Naive thymus-derived CD4-positive, alpha-beta T cell (primary cell): ENCODE results near the gene LDLRAD4. TPM values are rescaled to one million over a fixed set of nuclear protein-coding genes. Genes with fewer than 3 reads are reported as not detected.

Source experiments
- ATAC-seq: fragments of 150-1000 bp; cut with Tn5 transposase; 2 replicates; pipeline ENCODE4 v1.10.0; 2021; ENCODE audit warnings: mild to moderate bottlenecking, moderate library complexity
- CTCF ChIA-PET: fragments of 350-600 bp; sonication (Branson Sonifier 250); formaldehyde crosslinking; loops from one replicate; lab custom pipeline; 2021; ENCODE audit warnings: antibody characterized with exemption; lab: Charles Lee
- POLR2A ChIA-PET: fragments of 350-600 bp; sonication (Branson Sonifier 250); formaldehyde crosslinking; loops from one replicate; lab custom pipeline; 2021; ENCODE audit warnings: antibody characterized with exemption, inconsistent platforms; lab: Charles Lee
- DNase-seq, 9 donors: peaks; one replicate each; pipeline versions ENCODE4 v3.0.0 to v3.0.0-alpha.2; 2020 to 2022; ENCODE audit warnings: mixed read lengths in 1 of 9
- H3K27ac ChIP-seq: one replicate; pipeline ENCODE4 v1.7.0; 2013; ENCODE audit warnings: mild to moderate bottlenecking, low read depth, low read length, moderate library complexity
- H3K27me3 ChIP-seq, 2 donors: one replicate each; pipeline ENCODE4 v1.7.0; 2013; ENCODE audit warnings: low read length in 2 of 2, mild to moderate bottlenecking in 2 of 2, moderate library complexity in 2 of 2; ENCODE audit not compliant: control insufficient read depth in 2 of 2, insufficient read depth in 2 of 2
- H3K36me3 ChIP-seq, 3 experiments: 1 replicate in 2 of 3; 2 replicates in 1 of 3; pipeline ENCODE4 v1.7.0; 2013; ENCODE audit warnings: low read length in 3 of 3, mild to moderate bottlenecking in 3 of 3, moderate library complexity in 1 of 3; ENCODE audit not compliant: insufficient read depth in 3 of 3, control insufficient read depth in 2 of 3
- H3K4me1 ChIP-seq, 2 donors: one replicate each; pipeline ENCODE4 v1.7.0; 2013; ENCODE audit warnings: low read length in 2 of 2, mild to moderate bottlenecking in 2 of 2, moderate library complexity in 1 of 2; ENCODE audit not compliant: control insufficient read depth in 2 of 2, insufficient read depth in 2 of 2
- H3K4me3 ChIP-seq: 2 replicates; pipeline ENCODE4 v1.7.0; 2013; ENCODE audit warnings: mild to moderate bottlenecking, low read length
- H3K9me3 ChIP-seq, 3 experiments: 1 replicate in 2 of 3; 2 replicates in 1 of 3; pipeline ENCODE4 v1.7.0; 2013; ENCODE audit warnings: low read length in 3 of 3; ENCODE audit not compliant: control insufficient read depth in 2 of 3
- H3K27ac Mint-ChIP-seq, 9 donors: one replicate each; pipeline ENCODE4 v1.8.0; 2020 to 2022; ENCODE audit warnings: mixed read lengths in 9 of 9, mild to moderate bottlenecking in 8 of 9, moderate library complexity in 5 of 9, inconsistent platforms in 2 of 9
- H3K27me3 Mint-ChIP-seq, 5 donors: one replicate each; pipeline ENCODE4 v1.8.0; 2021 to 2022; ENCODE audit warnings: mixed read lengths in 5 of 5, mild to moderate bottlenecking in 1 of 5
- H3K36me3 Mint-ChIP-seq, 5 donors: one replicate each; pipeline ENCODE4 v1.8.0; 2020 to 2022; ENCODE audit warnings: mixed read lengths in 5 of 5, mild to moderate bottlenecking in 3 of 5, inconsistent platforms in 1 of 5
- H3K4me1 Mint-ChIP-seq, 7 donors: one replicate each; pipeline ENCODE4 v1.8.0; 2020 to 2022; ENCODE audit warnings: mixed read lengths in 7 of 7, mild to moderate bottlenecking in 3 of 7, inconsistent platforms in 1 of 7
- H3K4me3 Mint-ChIP-seq, 10 donors: one replicate each; pipeline ENCODE4 v1.8.0; 2020 to 2022; ENCODE audit warnings: mild to moderate bottlenecking in 10 of 10, mixed read lengths in 10 of 10, moderate library complexity in 6 of 10, inconsistent platforms in 2 of 10
- H3K9me3 Mint-ChIP-seq, 11 donors: one replicate each; pipeline ENCODE4 v1.8.0; 2020 to 2022; ENCODE audit warnings: mixed read lengths in 11 of 11, mild to moderate bottlenecking in 4 of 11, inconsistent platforms in 1 of 11, moderate library complexity in 1 of 11
- intact Hi-C, 2 donors: fragments of 100-400 bp; cut with micrococcal nuclease; formaldehyde crosslinking; loops; one replicate each; pipeline ENCODE4 v1.15.1; 2023
- polyA plus RNA-seq, 2 donors: library from polyadenylated mRNA; unstranded; fragments of 300-500 nt; fragmentation: Illumina TruSeq; gene quantifications; one replicate each; pipeline ENCODE4 v1.2.3, GENCODE V29; 2021
- total RNA-seq, 6 experiments: library from RNA in 5 of 6; stranded (reverse) in 5 of 6; gene quantifications; 1 replicate in 5 of 6; 2 replicates in 1 of 6; pipeline ENCODE4 v1.2.3 and lab custom pipeline; 2021 to 2026

The LDLRAD4 gene
- total and polyA plus RNA-seq, 7 experiments from 2014 or later = 13.0 to 84.3 (median 53.7) TPM

DNA sequence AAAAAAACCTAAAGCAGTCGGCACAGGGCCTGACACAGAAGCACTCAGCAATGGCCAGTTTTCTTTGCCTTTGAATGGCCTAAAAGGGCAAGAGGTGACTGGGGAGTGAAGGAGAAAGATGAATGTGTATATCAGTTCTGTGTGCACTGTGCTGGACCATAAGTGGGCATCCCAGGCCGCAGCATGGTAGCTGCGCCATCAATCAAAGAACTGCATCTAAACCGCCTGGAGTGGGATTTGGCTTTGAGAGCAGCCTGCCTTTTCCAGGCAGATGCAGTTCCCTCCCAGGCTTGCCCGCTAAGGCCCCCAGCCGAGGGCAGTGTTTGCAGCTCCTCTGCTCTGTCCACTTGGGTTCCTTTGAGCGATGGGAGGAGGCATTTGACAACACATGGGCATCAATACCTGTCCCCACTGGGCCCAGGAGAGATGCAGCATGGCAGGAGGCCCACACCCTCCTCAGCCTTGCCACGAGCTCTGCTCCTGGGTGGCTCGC, 363.7 kb downstream of the LDLRAD4 start:
- Mint-ChIP-seq H3K27ac (no peak overlapping the region), H3K9me3 (no peaks in the 10 kb centered on the region), H3K36me3 (peaks cover 9 to 35% (median 10%) of the 10 kb centered on the region in 5 donors), H3K4me1 (peaks cover 38 to 65% (median 49%) of the 10 kb centered on the region in 7 donors), H3K27me3 (no peaks in the 10 kb centered on the region), H3K4me3 (no peak overlapping the region)
- intact Hi-C loops = no loop called here
- Histone ChIP-seq H3K9me3 (no peaks in the 10 kb centered on the region), H3K4me3 (no peak overlapping the region), H3K4me1 (peaks cover 5 to 9% of the 10 kb centered on the region in 2 donors), H3K27ac (no peak overlapping the region), H3K27me3 (no peaks in the 10 kb centered on the region), H3K36me3 (peaks cover 0 to 13% (median 0%) of the 10 kb centered on the region in 3 experiments)
- ChIA-PET POLR2A (no interaction called here), CTCF (no interaction called here)
- no peak for ATAC-seq
- no peak for DNase-seq

DNA sequence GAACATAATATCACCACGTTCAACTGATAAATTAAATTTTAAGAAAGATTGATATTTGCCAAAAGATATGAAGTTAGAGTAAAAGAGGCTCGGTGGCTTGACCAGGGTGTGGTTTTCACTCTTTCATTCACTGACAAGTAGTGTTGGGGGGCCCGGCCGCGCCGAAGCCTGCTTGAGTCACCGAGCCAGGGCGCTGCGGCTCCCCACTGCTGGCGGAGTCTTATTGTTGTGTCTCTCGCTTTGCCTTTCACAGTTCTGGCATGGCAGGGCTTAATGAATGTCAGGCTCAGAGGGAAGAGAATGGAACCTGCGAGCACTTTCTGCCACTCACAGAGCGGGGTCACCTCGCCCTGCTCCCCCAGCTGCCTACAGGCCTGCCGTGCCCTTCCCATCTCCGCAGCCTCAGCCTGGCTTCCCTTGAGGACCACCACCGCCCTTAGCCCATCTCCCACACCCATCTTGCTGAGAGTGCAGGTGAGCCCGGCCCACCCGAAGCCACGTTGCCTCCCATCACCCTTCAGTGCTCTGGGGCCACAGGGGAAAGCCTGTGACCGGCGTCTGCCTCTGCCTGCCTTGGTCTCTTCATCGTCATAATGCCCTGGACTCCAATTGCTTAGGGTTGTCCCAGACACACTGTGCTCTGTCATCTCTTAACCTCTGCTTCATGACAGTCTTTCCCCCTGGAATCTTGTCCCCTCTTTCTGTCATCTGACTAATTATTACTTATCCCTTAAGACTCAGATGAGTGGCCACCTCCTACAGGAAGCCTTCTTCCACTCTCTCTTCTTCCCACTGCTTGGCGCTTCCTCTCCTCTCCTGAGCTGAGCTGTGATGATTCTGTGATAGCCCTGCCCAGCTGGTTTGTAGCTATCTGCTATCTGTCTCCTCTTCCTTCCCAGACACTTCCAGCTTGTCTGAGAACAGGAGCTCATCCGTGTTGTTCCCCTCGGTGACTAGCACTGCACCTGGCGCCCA, 365.3 kb downstream of the LDLRAD4 start:
- Histone ChIP-seq H3K27ac (no peak overlapping the region), H3K4me1 (peaks cover 0 to 5% of the 10 kb centered on the region in 2 donors), H3K9me3 (no peaks in the 10 kb centered on the region), H3K4me3 (no peak overlapping the region), H3K36me3 (peaks cover 0 to 13% (median 0%) of the 10 kb centered on the region in 3 experiments), H3K27me3 (no peaks in the 10 kb centered on the region)
- POLR2A ChIA-PET = no interaction called here
- no peak for ATAC-seq
- Mint-ChIP-seq H3K27ac (peak overlapping the region in 1 of 9 donors; percentile 76), H3K9me3 (no peaks in the 10 kb centered on the region), H3K36me3 (peaks cover 9 to 45% (median 16%) of the 10 kb centered on the region in 5 donors), H3K4me1 (peaks cover 28 to 63% (median 43%) of the 10 kb centered on the region in 7 donors), H3K4me3 (no peak overlapping the region), H3K27me3 (no peaks in the 10 kb centered on the region)
- no peak for DNase-seq
- CTCF ChIA-PET = no interaction called here
- intact Hi-C loops = no loop called here

DNA sequence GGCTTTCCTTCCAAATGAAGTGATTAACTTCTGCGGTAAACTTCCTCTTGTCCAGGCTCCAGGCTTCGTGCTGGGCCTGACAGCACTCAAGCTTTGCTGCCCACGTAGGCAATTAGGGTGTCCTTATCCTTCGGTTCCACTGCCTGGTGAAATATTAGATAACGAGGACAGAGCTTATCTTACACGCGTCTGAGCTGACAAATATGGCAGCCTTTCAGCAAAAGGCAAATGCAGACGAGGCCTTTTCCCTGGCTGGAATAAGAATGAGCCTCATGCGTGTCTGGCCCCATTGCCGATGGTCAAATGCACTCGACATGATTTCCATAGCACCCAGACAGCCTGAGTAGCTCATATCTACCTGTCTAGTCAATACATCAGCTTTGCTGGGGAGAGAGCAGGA, 366.3 kb downstream of the LDLRAD4 start:
- Mint-ChIP-seq H3K27ac (peak overlapping the region in 2 of 9 donors; percentile 17 to 24), H3K36me3 (peaks cover 9 to 49% (median 18%) of the 10 kb centered on the region in 5 donors), H3K27me3 (no peaks in the 10 kb centered on the region), H3K4me1 (peaks cover 26 to 61% (median 45%) of the 10 kb centered on the region in 7 donors), H3K9me3 (peaks cover 0 to under 1% (median 0%) of the 10 kb centered on the region in 11 donors), H3K4me3 (no peak overlapping the region)
- no peak for ATAC-seq
- H3K27ac ChIP-seq = no peak overlapping the region
- H3K36me3 ChIP-seq = peaks cover 0 to 13% (median 0%) of the 10 kb centered on the region in 3 experiments
- H3K4me1 ChIP-seq = no peaks in the 10 kb centered on the region
- no peak for DNase-seq
- POLR2A ChIA-PET = no interaction called here
- no peaks in the 10 kb centered on the region for H3K9me3 ChIP-seq
- intact Hi-C loops = no loop called here
- H3K27me3 ChIP-seq = no peaks in the 10 kb centered on the region
- CTCF ChIA-PET = no interaction called here
- no peak overlapping the region for H3K4me3 ChIP-seq

DNA sequence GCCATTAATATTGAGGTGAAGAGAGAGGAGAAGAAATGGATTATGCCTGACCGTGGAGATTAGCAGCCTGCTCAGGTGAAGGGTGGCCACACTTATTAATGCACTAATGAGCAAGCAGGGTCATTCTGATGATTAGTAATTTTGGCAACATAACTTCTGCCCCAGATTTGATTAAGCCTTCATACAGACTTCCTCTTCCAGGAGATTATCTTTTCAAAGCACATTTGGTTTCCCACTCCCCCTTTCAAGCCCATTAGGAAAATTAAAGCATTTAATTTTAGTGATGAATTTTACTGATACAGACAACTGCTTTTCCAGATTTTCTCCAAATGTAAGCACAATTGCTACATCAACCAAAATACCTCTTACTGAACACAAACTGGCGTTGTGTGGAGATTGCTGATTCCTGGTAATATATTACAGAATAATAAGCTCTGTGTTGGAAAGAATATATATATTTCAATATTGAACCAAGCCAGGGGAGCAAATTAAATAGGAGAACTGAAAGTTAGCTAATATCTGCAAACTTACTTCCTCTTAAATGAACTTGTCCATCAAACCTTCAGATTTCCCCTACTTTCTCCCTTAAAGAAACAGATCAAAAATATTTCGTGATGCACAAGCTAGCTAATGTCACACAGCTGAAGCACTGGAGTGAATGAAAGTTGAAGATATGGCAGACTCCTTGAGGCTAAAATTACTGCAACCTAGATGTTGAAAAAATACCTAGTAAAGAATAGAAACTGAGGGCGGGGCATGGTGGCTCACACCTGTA, 367.0 kb downstream of the LDLRAD4 start:
- ChIA-PET CTCF (interaction anchor here (0.6 kb wide), 1 partner anchor 440 kb away, joined by 5 read pairs; no protein-coding TSS in a partner anchor), POLR2A (no interaction called here)
- Histone ChIP-seq H3K4me1 (no peaks in the 10 kb centered on the region), H3K36me3 (peaks cover 0 to 13% (median 0%) of the 10 kb centered on the region in 3 experiments), H3K9me3 (no peaks in the 10 kb centered on the region), H3K27me3 (no peaks in the 10 kb centered on the region), H3K27ac (no peak overlapping the region), H3K4me3 (no peak overlapping the region)
- Mint-ChIP-seq H3K4me1 (peaks cover 29 to 62% (median 49%) of the 10 kb centered on the region in 7 donors), H3K9me3 (peaks cover 0 to 4% (median 0%) of the 10 kb centered on the region in 11 donors), H3K36me3 (peaks cover 9 to 50% (median 18%) of the 10 kb centered on the region in 5 donors), H3K27me3 (no peaks in the 10 kb centered on the region), H3K4me3 (no peak overlapping the region), H3K27ac (peak overlapping the region in 2 of 9 donors; percentile 17 to 52)
- intact Hi-C loops = no loop called here
- ATAC-seq = peak; percentile 48
- no peak for DNase-seq

DNA sequence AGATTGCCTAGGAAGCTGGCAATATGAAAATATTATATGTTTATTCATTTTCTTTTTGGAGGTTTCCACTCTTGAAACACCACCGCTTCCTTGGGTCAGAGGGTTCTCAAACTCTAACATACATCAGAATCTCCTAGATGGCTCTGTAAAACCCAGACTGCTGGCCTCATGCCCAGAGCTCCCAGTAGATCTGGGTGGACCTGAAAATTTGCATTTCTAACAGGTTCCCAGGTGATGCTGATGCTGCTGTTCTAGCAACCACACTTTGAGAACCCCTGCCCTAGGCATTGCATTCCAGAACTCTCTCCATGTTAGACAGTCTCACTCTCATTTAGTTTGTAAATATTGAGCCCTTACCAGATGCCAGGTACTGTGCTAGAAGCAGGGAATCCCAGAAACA, 368.4 kb downstream of the LDLRAD4 start:
- Mint-ChIP-seq H3K4me1 (peaks cover 35 to 66% (median 58%) of the 10 kb centered on the region in 7 donors), H3K27ac (peak overlapping the region in 2 of 9 donors; percentile 34 to 38), H3K9me3 (peaks cover 0 to 4% (median 0%) of the 10 kb centered on the region in 11 donors), H3K4me3 (no peak overlapping the region), H3K27me3 (no peaks in the 10 kb centered on the region), H3K36me3 (peaks cover 9 to 47% (median 18%) of the 10 kb centered on the region in 5 donors)
- ATAC-seq (no peak), DNase-seq (no peak)
- Histone ChIP-seq H3K27me3 (no peaks in the 10 kb centered on the region), H3K9me3 (no peaks in the 10 kb centered on the region), H3K4me1 (no peaks in the 10 kb centered on the region), H3K36me3 (peaks cover 0 to 13% (median 0%) of the 10 kb centered on the region in 3 experiments), H3K27ac (no peak overlapping the region), H3K4me3 (no peak overlapping the region)
- ChIA-PET CTCF (no interaction called here), POLR2A (no interaction called here)
- intact Hi-C loops = no loop called here

DNA sequence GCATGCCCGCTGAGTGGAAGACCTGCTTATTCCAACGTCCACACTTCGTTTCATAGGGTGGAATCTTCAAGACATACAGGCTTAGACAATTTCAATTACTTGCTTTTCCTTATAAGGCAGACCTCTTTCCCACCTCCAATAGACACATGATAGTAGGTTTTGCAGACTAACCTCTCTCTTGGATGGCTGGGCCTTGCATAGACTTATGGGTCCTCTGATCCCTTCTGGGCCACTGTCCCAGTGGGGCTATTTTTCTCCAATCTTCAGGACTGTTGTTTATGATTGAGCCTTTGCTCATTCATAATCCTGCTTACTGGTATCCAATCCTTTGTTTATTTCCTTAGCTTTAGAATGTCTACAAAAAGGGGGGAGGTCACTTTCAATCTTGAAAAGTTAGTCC, 368.9 kb downstream of the LDLRAD4 start:
- peaks cover 0 to 4% (median 0%) of the 10 kb centered on the region in 11 donors for H3K9me3 Mint-ChIP-seq
- ChIA-PET POLR2A (no interaction called here), CTCF (no interaction called here)
- H3K27ac Mint-ChIP-seq = peak overlapping the region in 5 of 9 donors; percentile 0 to 66 (median 34)
- peaks cover 9 to 50% (median 18%) of the 10 kb centered on the region in 5 donors for H3K36me3 Mint-ChIP-seq
- DNase-seq = no peak
- no peaks in the 10 kb centered on the region for H3K9me3 ChIP-seq
- H3K27me3 Mint-ChIP-seq = no peaks in the 10 kb centered on the region
- ATAC-seq = no peak
- intact Hi-C loops = no loop called here
- no peak overlapping the region for H3K4me3 ChIP-seq
- no peaks in the 10 kb centered on the region for H3K4me1 ChIP-seq
- H3K4me1 Mint-ChIP-seq = peaks cover 38 to 69% (median 62%) of the 10 kb centered on the region in 7 donors
- peaks cover 0 to 13% (median 0%) of the 10 kb centered on the region in 3 experiments for H3K36me3 ChIP-seq
- H3K27ac ChIP-seq = no peak overlapping the region
- peak overlapping the region in 1 of 10 donors; percentile 12 for H3K4me3 Mint-ChIP-seq
- H3K27me3 ChIP-seq = no peaks in the 10 kb centered on the region
